Nephron progenitor cell (in vitro differentiated cells): ENCODE data around the gene AMH.

ENCODE experiments used
- DNase-seq: peaks from one replicate; pipeline ENCODE4 v3.0.0; 2021
- H3K27ac Mint-ChIP-seq: 2 replicates; pipeline ENCODE4 v1.8.0; 2021; ENCODE audit warnings: mild to moderate bottlenecking, moderate library complexity, mixed read lengths
- H3K27me3 Mint-ChIP-seq: 2 replicates; pipeline ENCODE4 v1.8.0; 2021; ENCODE audit warnings: mild to moderate bottlenecking, low read depth, mixed read lengths; ENCODE audit not compliant: poor library complexity
- H3K36me3 Mint-ChIP-seq: 2 replicates; pipeline ENCODE4 v1.8.0; 2021; ENCODE audit warnings: low read depth, mixed read lengths
- H3K4me1 Mint-ChIP-seq: 2 replicates; pipeline ENCODE4 v1.8.0; 2021; ENCODE audit warnings: mixed read lengths
- H3K4me3 Mint-ChIP-seq: 2 replicates; pipeline ENCODE4 v1.8.0; 2021; ENCODE audit warnings: mild to moderate bottlenecking, moderate library complexity, mixed read lengths
- H3K9me3 Mint-ChIP-seq: 2 replicates; pipeline ENCODE4 v1.8.0; 2021; ENCODE audit warnings: mild to moderate bottlenecking, moderate library complexity, mixed read lengths
- TF ChIP-seq, protein P1 (sequence below): fragments of 200-600 bp; sonication (generic); IDR thresholded peaks from 2 replicates; pipeline ENCODE4 v1.5.0; 2021; ENCODE audit warnings: antibody characterized with exemption

AMH gene

DNA sequence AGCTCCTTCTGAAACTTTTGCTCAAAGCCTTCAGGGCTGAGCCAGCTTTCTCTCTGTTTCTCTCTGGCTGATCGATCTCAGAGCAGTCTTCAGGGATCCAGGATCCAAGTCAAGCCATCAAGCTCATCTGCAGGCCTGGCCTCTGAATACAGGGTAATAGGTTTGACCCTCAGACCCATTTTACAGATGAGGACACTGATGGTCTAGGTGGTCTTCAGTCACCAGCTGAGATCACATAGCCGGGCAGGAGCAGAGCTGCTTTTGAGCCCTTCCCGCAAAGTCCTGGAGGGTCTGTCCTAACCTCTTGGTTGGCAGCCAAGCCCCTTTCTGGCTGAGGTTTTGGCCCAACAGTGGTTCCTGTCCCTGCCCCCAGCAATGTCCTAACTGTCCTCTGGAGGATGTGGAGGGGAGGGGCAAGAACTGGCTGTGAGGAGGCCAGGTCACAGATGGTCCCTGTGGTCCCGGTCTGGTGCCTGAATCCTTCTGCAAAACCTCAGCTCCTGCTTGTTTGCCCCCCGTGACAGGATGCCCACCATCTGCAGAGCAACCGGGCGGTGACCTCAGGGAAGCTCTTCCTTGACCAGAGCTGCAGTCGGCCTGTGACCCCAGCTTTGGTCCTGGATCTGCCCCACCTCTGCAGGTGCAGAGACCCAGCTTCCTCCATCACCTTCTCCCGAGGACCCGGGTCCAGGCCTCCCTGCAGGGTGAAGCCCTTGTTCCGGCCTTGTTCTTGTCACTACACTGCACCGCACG is 38.6 kb downstream of the AMH start:
- no peak for DNase-seq
- Mint-ChIP-seq H3K36me3 (peaks cover 4% of the 10 kb centered on the region), H3K4me3 (no peak overlapping the region), H3K27me3 (peaks cover 99% of the 10 kb centered on the region), H3K27ac (no peak overlapping the region), H3K4me1 (peaks cover 20% of the 10 kb centered on the region), H3K9me3 (no peaks in the 10 kb centered on the region)
- TF ChIP-seq, protein P1, sequence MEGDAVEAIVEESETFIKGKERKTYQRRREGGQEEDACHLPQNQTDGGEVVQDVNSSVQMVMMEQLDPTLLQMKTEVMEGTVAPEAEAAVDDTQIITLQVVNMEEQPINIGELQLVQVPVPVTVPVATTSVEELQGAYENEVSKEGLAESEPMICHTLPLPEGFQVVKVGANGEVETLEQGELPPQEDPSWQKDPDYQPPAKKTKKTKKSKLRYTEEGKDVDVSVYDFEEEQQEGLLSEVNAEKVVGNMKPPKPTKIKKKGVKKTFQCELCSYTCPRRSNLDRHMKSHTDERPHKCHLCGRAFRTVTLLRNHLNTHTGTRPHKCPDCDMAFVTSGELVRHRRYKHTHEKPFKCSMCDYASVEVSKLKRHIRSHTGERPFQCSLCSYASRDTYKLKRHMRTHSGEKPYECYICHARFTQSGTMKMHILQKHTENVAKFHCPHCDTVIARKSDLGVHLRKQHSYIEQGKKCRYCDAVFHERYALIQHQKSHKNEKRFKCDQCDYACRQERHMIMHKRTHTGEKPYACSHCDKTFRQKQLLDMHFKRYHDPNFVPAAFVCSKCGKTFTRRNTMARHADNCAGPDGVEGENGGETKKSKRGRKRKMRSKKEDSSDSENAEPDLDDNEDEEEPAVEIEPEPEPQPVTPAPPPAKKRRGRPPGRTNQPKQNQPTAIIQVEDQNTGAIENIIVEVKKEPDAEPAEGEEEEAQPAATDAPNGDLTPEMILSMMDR: no peak

DNA sequence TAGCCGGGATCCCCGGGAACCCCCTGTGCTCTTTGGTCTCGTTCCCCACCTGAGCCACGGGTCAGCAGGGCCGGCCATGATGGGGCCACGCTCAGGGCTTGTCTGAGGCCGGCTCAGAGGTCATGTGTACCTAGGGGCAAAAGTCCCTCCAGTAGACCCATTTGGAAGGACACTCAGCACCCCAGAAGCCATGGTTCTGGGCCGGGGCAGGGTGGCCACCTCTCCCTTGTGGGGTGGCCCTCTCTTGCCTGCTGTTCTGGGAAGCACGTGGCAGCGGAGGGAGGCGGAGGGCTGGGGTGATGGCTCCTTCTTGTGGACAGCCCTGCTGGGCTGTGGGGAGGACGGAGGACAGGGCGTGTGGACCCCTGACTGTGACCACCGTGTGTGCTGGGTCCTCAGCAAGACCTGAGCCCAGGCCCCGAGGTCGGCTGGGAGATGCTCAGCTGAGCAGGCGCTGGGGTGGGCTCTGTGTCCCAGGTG is 39.3 kb downstream of the AMH start:
- Mint-ChIP-seq H3K27me3 (peaks cover 99% of the 10 kb centered on the region), H3K36me3 (peaks cover 4% of the 10 kb centered on the region), H3K9me3 (no peaks in the 10 kb centered on the region), H3K27ac (no peak overlapping the region), H3K4me3 (peak overlapping the region; percentile 66), H3K4me1 (peaks cover 21% of the 10 kb centered on the region)
- TF ChIP-seq, protein P1: no peak
- DNase-seq: no peak

DNA sequence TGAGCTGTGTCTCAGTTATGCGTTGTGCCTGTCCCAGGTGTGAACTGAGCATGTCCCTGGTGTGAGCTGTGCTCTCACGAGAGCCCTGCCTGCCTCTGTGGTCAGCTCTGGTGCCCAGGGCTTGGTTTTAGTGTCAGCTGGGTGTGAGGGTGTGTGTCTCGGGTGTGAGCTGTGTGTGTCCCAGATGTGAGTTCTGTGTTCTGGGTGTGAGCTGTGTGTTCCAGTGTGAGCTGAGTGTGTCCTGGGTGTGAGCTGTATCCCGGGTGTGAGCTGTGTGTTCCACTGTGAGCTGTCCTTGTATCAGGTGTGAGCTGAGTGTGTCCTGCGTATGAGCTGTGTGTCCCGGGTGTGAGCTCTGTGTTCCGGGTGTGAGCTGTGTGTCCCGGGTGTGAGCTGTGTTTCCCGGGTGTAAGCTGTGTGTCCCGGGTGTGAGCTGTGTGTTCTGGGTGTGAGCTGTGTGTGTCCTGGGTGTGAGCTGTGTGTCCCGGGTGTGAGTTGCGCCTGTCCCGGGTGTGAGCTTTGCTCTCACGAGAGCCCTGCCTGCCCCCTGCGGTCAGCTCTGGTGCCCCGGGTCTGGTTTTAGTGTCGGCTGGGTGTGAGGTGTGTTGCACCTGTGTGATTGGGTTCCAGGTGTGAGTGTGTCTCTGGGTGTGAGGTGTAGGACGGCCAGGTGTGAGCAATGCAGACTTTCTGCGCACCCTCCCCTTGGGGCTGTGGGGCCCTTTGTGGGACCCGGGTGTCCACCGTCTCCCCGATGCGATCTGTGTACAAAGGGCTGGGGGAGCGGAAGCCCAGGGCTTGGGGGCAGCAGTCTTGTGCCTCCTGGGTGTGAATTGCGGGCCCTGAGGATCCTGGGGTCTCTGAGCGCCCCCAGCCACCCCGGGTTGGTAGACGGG is 39.9 kb downstream of the AMH start:
- peaks cover 4% of the 10 kb centered on the region for H3K36me3 Mint-ChIP-seq
- H3K27ac Mint-ChIP-seq: no peak overlapping the region
- peaks cover 25% of the 10 kb centered on the region for H3K4me1 Mint-ChIP-seq
- peaks cover 99% of the 10 kb centered on the region for H3K27me3 Mint-ChIP-seq
- no peak for DNase-seq
- TF ChIP-seq, protein P1: no peak
- H3K9me3 Mint-ChIP-seq: no peaks in the 10 kb centered on the region
- H3K4me3 Mint-ChIP-seq: peak overlapping the region; percentile 66

DNA sequence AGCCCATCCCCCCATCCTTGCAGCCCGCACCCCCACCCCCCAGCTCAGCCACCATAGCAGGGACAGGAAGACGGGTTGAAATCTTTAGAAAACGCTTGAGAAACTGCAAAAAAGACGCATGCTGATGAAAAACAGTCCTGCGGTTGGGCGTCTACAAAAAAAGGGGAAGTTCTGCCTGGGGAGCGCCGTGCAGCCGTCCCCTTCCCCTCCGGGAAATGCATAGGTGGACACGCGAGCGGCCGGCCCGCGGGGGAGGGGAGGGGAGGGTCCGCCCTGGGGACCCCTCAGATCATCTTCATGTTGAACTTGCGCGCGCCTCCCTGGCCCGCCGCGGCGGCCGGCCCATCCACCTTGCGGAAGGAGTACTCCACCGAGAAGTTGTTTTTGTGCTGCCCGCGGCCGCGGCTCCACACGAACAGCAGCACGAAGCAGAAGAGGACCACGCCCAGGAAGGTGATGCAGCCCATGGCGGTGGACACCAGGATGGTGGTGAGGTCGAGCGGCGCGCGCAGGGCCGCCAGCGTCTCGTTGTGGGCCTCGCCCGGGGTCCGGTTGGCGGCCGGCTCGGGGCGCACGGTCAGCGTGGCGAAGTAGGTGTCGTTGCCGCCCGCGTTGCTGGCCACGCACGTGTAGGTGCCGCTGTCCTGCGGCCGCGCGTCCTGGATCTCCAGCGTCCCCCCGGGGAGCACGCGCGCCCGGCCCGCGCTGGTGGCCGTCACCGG is 40.8 kb downstream of the AMH start:
- H3K27ac Mint-ChIP-seq: no peak overlapping the region
- H3K4me1 Mint-ChIP-seq: peaks cover 30% of the 10 kb centered on the region
- peak; percentile 40 for DNase-seq
- H3K36me3 Mint-ChIP-seq: peaks cover 4% of the 10 kb centered on the region
- peaks cover 99% of the 10 kb centered on the region for H3K27me3 Mint-ChIP-seq
- TF ChIP-seq, protein P1: no peak
- peak overlapping the region; percentile 73 for H3K4me3 Mint-ChIP-seq
- H3K9me3 Mint-ChIP-seq: no peaks in the 10 kb centered on the region

DNA sequence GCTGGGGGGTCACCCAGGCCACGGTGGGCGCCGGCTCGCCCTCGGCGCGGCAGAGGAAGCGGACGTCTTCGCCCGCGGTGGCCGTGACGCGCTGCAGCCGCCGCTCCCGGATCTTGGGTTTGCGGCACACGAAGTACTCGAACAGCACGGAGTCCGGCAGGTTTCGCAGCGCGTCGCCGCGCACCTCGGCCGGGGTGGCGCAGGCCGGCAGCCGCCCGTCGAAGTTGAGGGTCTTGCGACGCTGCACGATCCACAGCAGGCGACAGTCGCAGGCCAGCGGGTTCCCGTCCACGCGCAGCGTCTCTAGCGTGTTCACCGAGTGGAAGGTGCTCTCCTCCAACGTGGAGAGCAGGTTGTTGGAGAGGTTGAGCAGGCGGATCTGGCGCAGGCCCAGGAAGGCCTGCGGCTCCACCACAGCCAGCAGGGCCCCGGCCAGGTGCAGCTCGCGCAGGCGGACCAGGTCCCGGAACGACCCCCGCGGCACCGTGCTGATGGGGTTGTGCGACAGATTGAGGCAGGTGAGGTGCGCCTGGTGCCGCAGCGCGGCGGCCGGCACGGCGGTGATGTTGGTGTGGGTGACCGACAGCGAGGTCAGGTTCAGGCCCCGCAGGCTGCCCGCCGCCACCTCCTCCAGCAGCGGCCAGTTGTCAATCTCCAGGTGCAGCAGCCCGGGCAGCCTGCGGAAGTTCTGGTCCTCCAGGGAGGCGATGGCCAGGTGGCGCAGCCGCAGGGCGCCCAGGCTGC is 41.5 kb downstream of the AMH start:
- Mint-ChIP-seq H3K27ac (no peak overlapping the region), H3K27me3 (peaks cover 99% of the 10 kb centered on the region), H3K4me3 (peak overlapping the region; percentile 23)

More for the DNA sequence above, 41.5 kb downstream of the AMH start:
- H3K36me3 Mint-ChIP-seq: peaks cover 4% of the 10 kb centered on the region
- TF ChIP-seq, protein P1: no peak
- H3K4me1 Mint-ChIP-seq: peaks cover 37% of the 10 kb centered on the region
- no peak for DNase-seq
- no peaks in the 10 kb centered on the region for H3K9me3 Mint-ChIP-seq
